ENCODE measurements around the gene UBA5.

The UBA5 gene

DNA sequence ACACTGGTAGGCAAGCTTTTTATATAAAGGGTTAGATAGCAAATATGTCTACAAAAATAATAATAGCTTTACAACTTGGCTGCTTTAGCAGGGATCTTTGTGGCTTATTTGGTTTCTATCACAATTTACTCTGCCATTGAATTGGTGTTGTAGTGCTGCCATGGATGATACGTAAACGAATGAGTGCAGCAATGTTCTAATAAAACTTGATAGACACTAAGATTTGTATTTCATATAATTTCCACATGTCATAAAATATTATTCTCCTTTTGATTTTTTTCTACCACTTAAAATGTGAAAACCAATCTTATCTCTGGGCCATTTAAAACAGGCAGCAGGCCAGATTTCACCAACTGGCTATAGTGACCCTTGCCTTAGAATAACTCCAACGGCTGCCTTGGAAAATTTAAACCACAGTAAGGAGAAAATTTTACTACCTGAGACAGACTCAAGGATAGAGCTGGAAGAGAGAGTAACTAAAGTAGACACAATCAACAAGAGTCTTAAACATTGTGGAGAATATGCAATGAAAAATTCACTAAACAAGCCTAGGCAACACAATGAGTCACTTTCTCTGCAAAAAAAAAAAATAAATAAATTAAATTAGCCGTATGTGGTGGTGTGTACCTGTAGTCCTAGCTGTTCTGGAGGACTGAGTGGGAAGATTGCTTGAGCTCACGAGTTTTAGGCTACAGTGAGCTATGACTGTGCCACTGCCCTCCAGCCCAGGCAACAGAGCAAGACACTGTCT, 54.0 kb downstream of the UBA5 start:
- TF ChIP-seq MYC (IDR thresholded peaks at IDR 0.05; ENCODE audit: low read depth, low read length) = no peak
- TF ChIP-seq, protein P1, sequence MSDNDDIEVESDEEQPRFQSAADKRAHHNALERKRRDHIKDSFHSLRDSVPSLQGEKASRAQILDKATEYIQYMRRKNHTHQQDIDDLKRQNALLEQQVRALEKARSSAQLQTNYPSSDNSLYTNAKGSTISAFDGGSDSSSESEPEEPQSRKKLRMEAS (IDR thresholded peaks at IDR 0.05; ENCODE audit: low read depth, low read length) = no peak
- TF ChIP-seq, protein P2, sequence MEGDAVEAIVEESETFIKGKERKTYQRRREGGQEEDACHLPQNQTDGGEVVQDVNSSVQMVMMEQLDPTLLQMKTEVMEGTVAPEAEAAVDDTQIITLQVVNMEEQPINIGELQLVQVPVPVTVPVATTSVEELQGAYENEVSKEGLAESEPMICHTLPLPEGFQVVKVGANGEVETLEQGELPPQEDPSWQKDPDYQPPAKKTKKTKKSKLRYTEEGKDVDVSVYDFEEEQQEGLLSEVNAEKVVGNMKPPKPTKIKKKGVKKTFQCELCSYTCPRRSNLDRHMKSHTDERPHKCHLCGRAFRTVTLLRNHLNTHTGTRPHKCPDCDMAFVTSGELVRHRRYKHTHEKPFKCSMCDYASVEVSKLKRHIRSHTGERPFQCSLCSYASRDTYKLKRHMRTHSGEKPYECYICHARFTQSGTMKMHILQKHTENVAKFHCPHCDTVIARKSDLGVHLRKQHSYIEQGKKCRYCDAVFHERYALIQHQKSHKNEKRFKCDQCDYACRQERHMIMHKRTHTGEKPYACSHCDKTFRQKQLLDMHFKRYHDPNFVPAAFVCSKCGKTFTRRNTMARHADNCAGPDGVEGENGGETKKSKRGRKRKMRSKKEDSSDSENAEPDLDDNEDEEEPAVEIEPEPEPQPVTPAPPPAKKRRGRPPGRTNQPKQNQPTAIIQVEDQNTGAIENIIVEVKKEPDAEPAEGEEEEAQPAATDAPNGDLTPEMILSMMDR (IDR thresholded peaks at IDR 0.05; ENCODE audit: low read depth, low read length) = no peak
- TF ChIP-seq POLR2A (IDR thresholded peaks at IDR 0.05; ENCODE audit: extremely low read depth, insufficient read length) = no peak
- no peak for DNase-seq (ENCODE audit: low read depth)

DNA sequence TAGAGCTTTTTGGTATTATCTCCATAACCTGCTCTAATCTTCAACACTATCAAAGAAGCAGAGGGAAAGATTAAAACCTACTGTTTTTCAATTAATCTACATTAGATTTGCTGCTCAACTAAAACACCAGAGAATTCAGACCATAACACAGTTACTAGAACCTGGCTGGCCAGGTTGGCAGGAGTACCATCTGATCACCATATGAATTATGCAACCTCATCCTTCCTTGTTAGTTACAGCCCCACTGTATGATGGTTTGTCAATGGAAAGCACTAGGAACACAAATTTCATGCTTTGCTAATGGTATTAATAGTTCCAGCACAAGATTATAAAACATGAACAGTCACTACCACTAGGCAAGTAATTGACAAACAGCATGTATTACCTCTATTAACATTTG, 56.2 kb downstream of the UBA5 start:
- no peak overlapping the region for H3K4me3 ChIP-seq (ENCODE audit: low read depth, low read length)
- DNase-seq (ENCODE audit: low read depth) = no peak
- TF ChIP-seq MYC (IDR thresholded peaks at IDR 0.05; ENCODE audit: low read depth, low read length) = no peak
- TF ChIP-seq POLR2A (IDR thresholded peaks at IDR 0.05; ENCODE audit: extremely low read depth, insufficient read length) = no peak
- TF ChIP-seq, protein P1 (IDR thresholded peaks at IDR 0.05; ENCODE audit: low read depth, low read length) = no peak
- TF ChIP-seq, protein P2 (IDR thresholded peaks at IDR 0.05; ENCODE audit: low read depth, low read length) = no peak

More for the DNA sequence above, 54.0 kb downstream of the UBA5 start:
- no peak overlapping the region for H3K4me3 ChIP-seq (ENCODE audit: low read depth, low read length)

DNA sequence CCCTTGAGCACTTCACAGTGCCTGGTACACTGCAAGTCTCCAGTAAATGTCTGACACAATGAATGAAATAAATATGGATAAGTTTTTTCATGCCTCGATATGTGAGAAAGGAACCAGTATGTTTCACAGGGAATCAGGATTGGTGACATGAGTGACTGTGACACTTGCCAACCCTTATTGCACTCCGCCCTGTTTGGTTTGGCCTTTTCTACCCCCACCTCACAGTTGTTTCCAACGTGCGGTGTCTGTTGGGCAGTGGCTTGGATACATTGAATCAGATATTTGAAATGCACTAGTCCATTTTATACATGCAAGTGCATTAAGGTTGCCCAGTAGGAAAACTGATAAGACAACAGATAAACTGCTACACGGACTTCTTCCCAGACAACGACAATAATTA, 60.1 kb downstream of the UBA5 start:
- H3K4me3 ChIP-seq (ENCODE audit: low read depth, low read length) = no peak overlapping the region
- peak; percentile 5 for DNase-seq (ENCODE audit: low read depth)
- TF ChIP-seq, protein P2 (IDR thresholded peaks at IDR 0.05; ENCODE audit: low read depth, low read length) = no peak
- TF ChIP-seq POLR2A (IDR thresholded peaks at IDR 0.05; ENCODE audit: extremely low read depth, insufficient read length) = no peak
- TF ChIP-seq MYC (IDR thresholded peaks at IDR 0.05; ENCODE audit: low read depth, low read length) = no peak
- TF ChIP-seq, protein P1 (IDR thresholded peaks at IDR 0.05; ENCODE audit: low read depth, low read length) = no peak

DNA sequence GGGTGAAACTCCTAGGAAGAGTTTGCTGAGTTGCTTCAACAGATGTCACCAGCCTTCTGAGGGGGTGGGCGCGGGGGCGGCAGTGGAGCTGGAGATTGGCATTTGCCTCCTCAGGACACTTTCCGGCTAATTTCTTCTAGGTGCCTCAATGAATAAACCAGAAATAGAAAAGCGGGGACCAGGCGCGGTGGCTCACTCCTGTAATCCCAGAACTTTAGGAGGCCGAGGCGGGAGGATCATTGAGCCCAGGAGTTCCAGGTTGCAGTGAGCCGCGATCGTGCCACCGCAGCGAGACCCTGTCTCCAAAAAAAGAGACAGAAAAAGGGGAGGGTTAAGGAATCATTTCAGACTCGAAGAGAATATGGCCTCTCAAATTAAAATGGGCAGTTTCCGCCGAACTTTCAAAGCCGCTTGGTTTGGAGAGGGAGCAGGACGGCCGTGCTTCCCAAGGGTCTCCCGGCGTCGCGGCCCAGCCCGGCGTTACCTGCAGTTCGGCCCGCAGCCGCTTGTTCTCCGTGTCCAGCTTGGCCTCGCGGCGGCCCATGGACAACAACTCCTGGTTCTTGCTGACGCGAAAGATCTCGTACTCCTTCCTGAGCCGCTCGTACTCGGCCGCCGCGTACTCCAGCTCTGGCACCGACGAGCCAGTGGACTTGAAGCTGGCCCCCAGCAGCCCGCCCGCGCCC, 61.5 kb downstream of the UBA5 start:
- peak overlapping the region; percentile 67 for H3K4me3 ChIP-seq (ENCODE audit: low read depth, low read length)

DNA sequence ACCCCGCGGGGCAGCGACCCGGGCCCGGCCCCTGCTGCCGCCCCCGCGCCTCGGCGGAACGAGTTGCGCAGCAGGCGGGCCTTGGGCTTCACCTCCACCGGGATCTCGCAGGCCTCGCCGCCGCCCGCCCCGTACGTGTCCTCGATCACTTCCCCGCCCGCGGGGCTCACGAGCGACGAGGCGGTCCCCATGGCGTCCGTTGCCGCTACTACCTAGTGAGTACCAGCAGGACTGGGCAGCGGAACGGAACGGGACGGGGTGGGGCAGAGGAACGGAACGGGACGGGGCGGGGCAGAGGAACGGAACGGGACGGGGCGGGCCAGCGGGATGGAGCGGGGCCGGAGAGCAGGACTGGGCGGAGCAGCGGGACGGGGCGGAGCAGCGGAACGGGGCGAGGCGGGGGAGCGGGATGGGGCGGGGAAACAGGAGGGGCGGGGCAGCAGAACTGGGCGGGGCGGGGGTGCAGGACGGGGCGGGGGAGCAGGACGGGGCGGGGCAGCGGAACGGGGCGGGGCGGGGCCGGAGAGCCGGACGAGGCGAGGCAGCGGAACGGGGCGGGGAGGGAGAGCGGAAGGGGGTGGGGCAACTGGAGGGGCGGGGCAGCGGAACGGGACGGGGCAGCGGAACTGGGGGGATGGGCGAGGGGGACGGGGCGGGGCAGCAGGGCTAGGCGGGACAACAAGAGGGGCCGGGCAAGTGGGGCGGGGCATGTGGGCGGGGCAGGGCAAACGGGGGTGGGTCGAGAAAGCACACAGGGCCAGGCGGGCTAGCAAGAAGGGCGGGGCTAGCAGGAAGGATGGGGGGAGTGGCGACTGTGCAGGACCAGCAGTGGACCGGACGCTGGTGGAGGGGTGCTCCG, 62.3 kb downstream of the UBA5 start, which contains the start of gene NPHP3:
NPHP3 (minus strand) TSS at position 245 of the 859 bp plus-strand sequence; CDS start at position 191, 54 bp downstream.
- peak; percentile 75 for TF ChIP-seq POLR2A (IDR thresholded peaks at IDR 0.05; ENCODE audit: extremely low read depth, insufficient read length)
- no peak for TF ChIP-seq MYC (IDR thresholded peaks at IDR 0.05; ENCODE audit: low read depth, low read length)
- H3K4me3 ChIP-seq (ENCODE audit: low read depth, low read length) = peak within 1 kb of the TSS; percentile 67
- DNase-seq (ENCODE audit: low read depth) = peak; percentile 94

More for the DNA sequence above, 61.5 kb downstream of the UBA5 start:
- no peak for TF ChIP-seq MYC (IDR thresholded peaks at IDR 0.05; ENCODE audit: low read depth, low read length)
- TF ChIP-seq, protein P2 (IDR thresholded peaks at IDR 0.05; ENCODE audit: low read depth, low read length) = no peak
- TF ChIP-seq, protein P1 (IDR thresholded peaks at IDR 0.05; ENCODE audit: low read depth, low read length) = no peak
- no peak for TF ChIP-seq POLR2A (IDR thresholded peaks at IDR 0.05; ENCODE audit: extremely low read depth, insufficient read length)
- peak; percentile 70 for DNase-seq (ENCODE audit: low read depth)
